T-helper 2 cell treated with Interferon-gamma antibody and Interleukin-4, amounts not matched to agents 5 μg/mL and 100 μg/mL, for 36 hours (primary cell): ENCODE measurements around the gene ADRA1B.
"Not testable (repeated sequence)": the region's sequence is repeated elsewhere in the genome, so short reads cannot be mapped to it uniquely, and the experiment has no call there.

Experiments
- DNase-seq: peaks from one replicate; pipeline ENCODE4 v3.0.0; 2021; ENCODE audit warnings: low spot score
- H3K27ac Mint-ChIP-seq: one replicate; pipeline ENCODE4 v1.8.0; 2021; ENCODE audit warnings: mild to moderate bottlenecking, mixed read lengths
- H3K27me3 Mint-ChIP-seq: one replicate; pipeline ENCODE4 v1.8.0; 2021; ENCODE audit warnings: low read depth, mixed read lengths
- H3K36me3 Mint-ChIP-seq: one replicate; pipeline ENCODE4 v1.8.0; 2021; ENCODE audit warnings: low read depth, mixed read lengths
- H3K4me1 Mint-ChIP-seq: one replicate; pipeline ENCODE4 v1.8.0; 2021; ENCODE audit warnings: low read depth, mixed read lengths
- H3K4me3 Mint-ChIP-seq: one replicate; pipeline ENCODE4 v1.8.0; 2022; ENCODE audit warnings: mild to moderate bottlenecking, moderate library complexity, mixed read lengths
- H3K9me3 Mint-ChIP-seq: one replicate; pipeline ENCODE4 v1.8.0; 2021; ENCODE audit warnings: mixed read lengths

ADRA1B gene

GRCh38 chr5:159976921-159977320, 60.6 kb downstream of the ADRA1B start:
- peaks cover 5% of the 10 kb centered on the region for H3K4me1 Mint-ChIP-seq
- H3K27me3 Mint-ChIP-seq, result peaks cover 43% of the 10 kb centered on the region
- no peaks in the 10 kb centered on the region for H3K9me3 Mint-ChIP-seq
- H3K4me3 Mint-ChIP-seq, result no peak overlapping the region
- DNase-seq, result no peak
- no peaks in the 10 kb centered on the region for H3K36me3 Mint-ChIP-seq
- no peak overlapping the region for H3K27ac Mint-ChIP-seq

GRCh38 chr5:159978358-159978757, 62.1 kb downstream of the ADRA1B start:
- DNase-seq, result no peak
- Mint-ChIP-seq H3K27me3 (peaks cover 35% of the 10 kb centered on the region), H3K9me3 (no peaks in the 10 kb centered on the region), H3K27ac (no peak overlapping the region), H3K36me3 (no peaks in the 10 kb centered on the region), H3K4me1 (no peaks in the 10 kb centered on the region), H3K4me3 (no peak overlapping the region)

GRCh38 chr5:159982421-159983173, 66.3 kb downstream of the ADRA1B start:
- peaks cover 41% of the 10 kb centered on the region for H3K27me3 Mint-ChIP-seq

GRCh38 chr5:159987031-159987674, 70.9 kb downstream of the ADRA1B start:
- Mint-ChIP-seq H3K36me3 (no peaks in the 10 kb centered on the region), H3K27me3 (peaks cover 62% of the 10 kb centered on the region), H3K9me3 (no peaks in the 10 kb centered on the region), H3K4me3 (peak overlapping the region; percentile 53), H3K27ac (no peak overlapping the region), H3K4me1 (no peaks in the 10 kb centered on the region)
- DNase-seq, result peak; percentile 55

More at GRCh38 chr5:159982421-159983173, 66.3 kb downstream of the ADRA1B start:
- no peak for DNase-seq
- Mint-ChIP-seq H3K27ac (no peak overlapping the region), H3K9me3 (no peaks in the 10 kb centered on the region), H3K4me3 (no peak overlapping the region), H3K36me3 (no peaks in the 10 kb centered on the region), H3K4me1 (no peaks in the 10 kb centered on the region)

GRCh38 chr5:159990506-159990905, 74.2 kb downstream of the ADRA1B start:
- Mint-ChIP-seq H3K9me3 (peaks cover 6% of the 10 kb centered on the region), H3K27ac (no peak overlapping the region), H3K27me3 (peaks cover 48% of the 10 kb centered on the region), H3K4me1 (no peaks in the 10 kb centered on the region), H3K36me3 (no peaks in the 10 kb centered on the region), H3K4me3 (no peak overlapping the region)
- DNase-seq, result no peak

GRCh38 chr5:159992566-159992965, 76.3 kb downstream of the ADRA1B start:
- H3K27ac Mint-ChIP-seq, result no peak overlapping the region
- H3K4me3 Mint-ChIP-seq, result no peak overlapping the region
- no peaks in the 10 kb centered on the region for H3K4me1 Mint-ChIP-seq
- peaks cover 32% of the 10 kb centered on the region for H3K27me3 Mint-ChIP-seq
- H3K9me3 Mint-ChIP-seq, result peaks cover 6% of the 10 kb centered on the region
- DNase-seq, result no peak
- no peaks in the 10 kb centered on the region for H3K36me3 Mint-ChIP-seq

GRCh38 chr5:159993194-159993593, 76.9 kb downstream of the ADRA1B start:
- H3K4me1 Mint-ChIP-seq, result no peaks in the 10 kb centered on the region
- H3K4me3 Mint-ChIP-seq, result no peak overlapping the region
- no peak for DNase-seq
- no peaks in the 10 kb centered on the region for H3K36me3 Mint-ChIP-seq
- no peak overlapping the region for H3K27ac Mint-ChIP-seq
- peaks cover 26% of the 10 kb centered on the region for H3K27me3 Mint-ChIP-seq
- peaks cover 6% of the 10 kb centered on the region for H3K9me3 Mint-ChIP-seq

- no peaks in the 10 kb centered on the region for H3K36me3 Mint-ChIP-seq
- H3K4me1 Mint-ChIP-seq, result no peaks in the 10 kb centered on the region
- no peak overlapping the region for H3K4me3 Mint-ChIP-seq
- peaks cover 15% of the 10 kb centered on the region for H3K27me3 Mint-ChIP-seq
- peaks cover 6% of the 10 kb centered on the region for H3K9me3 Mint-ChIP-seq
- no peak overlapping the region for H3K27ac Mint-ChIP-seq
- DNase-seq, result no peak
These were observed 79.6 kb downstream of the ADRA1B start for GRCh38 chr5:159995907-159996306.

- H3K4me3 Mint-ChIP-seq, result no peak overlapping the region
- H3K4me1 Mint-ChIP-seq, result no peaks in the 10 kb centered on the region
- peaks cover 14% of the 10 kb centered on the region for H3K27me3 Mint-ChIP-seq
- no peak for DNase-seq
- H3K9me3 Mint-ChIP-seq, result no peaks in the 10 kb centered on the region
- H3K27ac Mint-ChIP-seq, result no peak overlapping the region
- no peaks in the 10 kb centered on the region for H3K36me3 Mint-ChIP-seq
These were observed 85.2 kb downstream of the ADRA1B start for GRCh38 chr5:160001457-160001856.

- H3K9me3 Mint-ChIP-seq, result no peaks in the 10 kb centered on the region
- no peak overlapping the region for H3K4me3 Mint-ChIP-seq
- no peak for DNase-seq
- H3K27ac Mint-ChIP-seq, result no peak overlapping the region
- peaks cover 21% of the 10 kb centered on the region for H3K4me1 Mint-ChIP-seq
- H3K36me3 Mint-ChIP-seq, result peaks cover 17% of the 10 kb centered on the region
- peaks cover under 1% of the 10 kb centered on the region for H3K27me3 Mint-ChIP-seq
These were observed 91.2 kb downstream of the ADRA1B start for GRCh38 chr5:160007514-160007913.

- H3K27ac Mint-ChIP-seq, H3K9me3 Mint-ChIP-seq, DNase-seq, H3K4me3 Mint-ChIP-seq, H3K27me3 Mint-ChIP-seq: not testable (repeated sequence)
- Mint-ChIP-seq H3K36me3 (peaks cover 23% of the 10 kb centered on the region), H3K4me1 (peaks cover 23% of the 10 kb centered on the region)
These were observed 92.2 kb downstream of the ADRA1B start for GRCh38 chr5:160008529-160008876.

- Mint-ChIP-seq H3K4me3 (peak within 1 kb of the TSS; percentile 99), H3K27ac (peak within 1 kb of the TSS; percentile 99), H3K9me3 (no peaks in the 10 kb centered on the region), H3K36me3 (peaks cover 23% of the 10 kb centered on the region), H3K27me3 (no peaks in the 10 kb centered on the region), H3K4me1 (peaks cover 23% of the 10 kb centered on the region)
- peak; percentile 90 for DNase-seq
These were observed 92.8 kb downstream of the ADRA1B start, which contains the start of gene TTC1 for GRCh38 chr5:160008877-160009590. Gene TTC1, plus strand, starts transcription at chr5:160009139. Its CDS starts 1,390 bp downstream, at chr5:160010529.

GRCh38 chr5:160009591-160009989, 93.3 kb downstream of the ADRA1B start:
- H3K27ac Mint-ChIP-seq, result peak overlapping the region; percentile 99
- no peaks in the 10 kb centered on the region for H3K27me3 Mint-ChIP-seq
- peaks cover 23% of the 10 kb centered on the region for H3K36me3 Mint-ChIP-seq
- H3K9me3 Mint-ChIP-seq, result no peaks in the 10 kb centered on the region
- peak overlapping the region; percentile 99 for H3K4me3 Mint-ChIP-seq
- DNase-seq, result no peak
- H3K4me1 Mint-ChIP-seq, result peaks cover 23% of the 10 kb centered on the region

GRCh38 chr5:160011471-160011870, 95.2 kb downstream of the ADRA1B start:
- peaks cover 23% of the 10 kb centered on the region for H3K4me1 Mint-ChIP-seq
- H3K4me3 Mint-ChIP-seq, result peak overlapping the region; percentile 9
- no peak for DNase-seq
- no peak overlapping the region for H3K27ac Mint-ChIP-seq
- no peaks in the 10 kb centered on the region for H3K9me3 Mint-ChIP-seq
- peaks cover 33% of the 10 kb centered on the region for H3K36me3 Mint-ChIP-seq
- no peaks in the 10 kb centered on the region for H3K27me3 Mint-ChIP-seq
